ENCODE results near the gene AKNA.

The AKNA gene

GRCh38 chr9:114394523-114395333 lies 6.9 kb upstream of the AKNA start:
- no peak for DNase-seq

DNA sequence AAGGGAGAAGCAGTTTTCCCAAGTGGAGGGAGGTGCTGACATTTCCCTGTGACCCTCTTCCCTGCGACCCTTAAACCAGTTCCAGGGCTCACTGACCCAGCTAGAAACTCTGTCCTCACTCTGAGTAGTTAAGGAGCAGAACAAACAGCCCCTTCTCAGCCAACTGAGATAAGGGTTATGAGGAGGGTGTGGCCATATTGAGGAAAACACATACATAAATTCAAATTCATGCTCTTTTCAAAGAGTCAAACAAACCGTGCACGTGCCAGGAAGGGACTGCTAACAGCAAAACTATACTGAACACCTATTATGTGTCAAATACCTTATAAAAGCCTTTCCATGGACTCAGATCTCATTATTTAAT lies 4.9 kb upstream of the AKNA start:
- DNase-seq: no peak

DNA sequence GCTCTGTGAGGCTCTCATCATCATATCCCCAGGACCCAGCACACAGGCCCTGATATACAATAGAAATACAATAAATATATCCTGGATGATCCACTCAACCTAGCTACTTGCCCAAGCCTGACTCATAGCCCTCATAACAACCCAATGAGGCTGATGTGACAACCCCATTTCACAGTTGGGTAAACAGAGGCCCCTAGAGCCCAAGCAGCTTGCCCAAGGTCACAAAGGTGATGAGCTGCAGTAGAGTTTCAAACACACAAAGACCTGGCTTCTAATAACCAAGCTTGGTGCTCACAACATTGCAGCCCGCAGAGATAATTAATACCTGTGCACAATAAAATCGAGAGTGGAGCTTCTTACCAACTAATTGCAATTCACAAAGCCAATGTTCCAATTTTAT lies 3.2 kb upstream of the AKNA start:
- no peak for DNase-seq

- no peak for DNase-seq
Measured at GRCh38 chr9:114389612-114390368, 2.0 kb upstream of the AKNA start.

DNA sequence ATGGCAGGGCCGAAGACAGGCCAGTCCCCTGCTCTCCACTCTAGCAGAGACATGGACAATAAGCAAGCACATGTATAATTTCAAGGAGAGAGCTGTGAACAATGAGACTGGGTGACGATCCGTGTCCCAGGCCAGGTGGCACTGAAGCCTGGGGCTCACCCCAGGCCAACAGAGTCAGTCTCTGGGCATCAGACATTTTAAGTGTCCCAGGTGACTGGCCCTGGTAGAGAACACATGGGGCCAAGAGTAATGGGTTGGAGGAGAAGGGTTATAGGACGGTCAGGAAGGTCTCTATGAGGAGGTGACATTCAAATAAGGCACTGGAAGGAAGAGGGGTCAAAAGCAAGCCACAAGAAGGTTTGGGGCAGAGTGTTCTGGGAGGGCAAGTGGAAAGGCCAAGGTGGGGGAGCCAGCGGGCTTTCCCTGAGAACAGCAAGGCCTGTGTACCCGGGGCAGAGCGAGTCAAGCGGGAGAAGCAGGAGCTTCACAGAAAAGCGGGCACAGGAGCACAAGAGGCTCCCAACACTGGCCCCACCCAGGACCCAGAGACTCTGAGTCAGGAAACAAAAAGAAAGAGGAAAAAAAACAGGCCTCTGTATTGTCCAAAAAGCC lies 1.1 kb upstream of the AKNA start:
- no peak for DNase-seq

DNA sequence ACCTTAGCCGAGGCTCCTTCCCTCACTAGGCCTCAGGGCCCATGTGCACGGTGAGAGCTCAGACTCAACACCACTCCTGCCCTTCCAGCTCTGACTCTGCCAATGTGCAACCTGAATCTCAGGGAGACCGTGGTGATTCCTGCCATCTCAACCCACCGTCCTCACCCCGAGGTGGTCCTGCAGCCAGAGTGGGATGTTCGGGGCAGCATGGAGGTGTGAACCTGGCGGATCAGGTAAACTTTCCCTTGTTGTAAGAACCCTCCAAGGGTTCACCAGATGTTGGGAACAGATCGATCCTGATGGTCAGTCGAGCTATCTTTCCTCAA lies 538 bp upstream of the AKNA start:
- DNase-seq: no peak

DNA sequence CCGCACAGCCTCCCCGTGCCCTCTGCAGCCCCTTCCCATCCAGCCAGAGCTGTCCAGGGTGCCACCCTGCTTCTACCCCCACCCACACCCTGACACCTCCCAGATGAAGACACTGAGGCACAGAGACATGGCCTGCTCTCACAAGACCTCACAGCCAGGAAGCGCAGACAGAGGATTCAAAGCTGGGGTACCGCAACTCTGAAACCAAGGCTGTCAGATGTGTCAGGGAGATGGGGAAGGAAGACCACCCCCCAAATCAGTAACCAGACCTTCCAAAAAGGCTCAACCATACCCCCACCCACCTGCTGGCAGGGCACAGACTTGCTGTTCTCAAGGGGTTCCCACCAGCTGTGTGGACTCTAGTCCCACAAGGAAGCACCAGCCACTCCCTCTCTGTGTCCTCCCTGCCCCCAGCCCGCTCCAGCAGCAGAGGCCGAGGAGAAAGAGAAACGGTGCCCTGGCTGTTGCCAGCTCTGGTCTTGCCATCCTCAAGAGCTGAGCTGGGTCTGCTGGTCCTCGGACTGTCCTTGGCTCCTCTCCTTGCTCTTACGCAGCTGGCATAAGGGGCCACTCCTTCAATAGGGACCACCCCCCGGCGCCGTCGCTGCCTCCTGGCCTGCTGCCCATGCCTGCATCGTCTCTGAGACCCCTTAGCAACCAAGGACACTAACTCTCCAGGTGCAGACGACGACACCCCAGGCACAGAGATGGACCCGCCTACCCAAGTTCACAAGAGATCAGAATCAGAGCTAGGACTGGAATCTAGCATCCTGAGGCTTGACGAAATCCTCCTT lies 699 bp downstream of the AKNA start:
- peak; percentile 20 for DNase-seq

DNA sequence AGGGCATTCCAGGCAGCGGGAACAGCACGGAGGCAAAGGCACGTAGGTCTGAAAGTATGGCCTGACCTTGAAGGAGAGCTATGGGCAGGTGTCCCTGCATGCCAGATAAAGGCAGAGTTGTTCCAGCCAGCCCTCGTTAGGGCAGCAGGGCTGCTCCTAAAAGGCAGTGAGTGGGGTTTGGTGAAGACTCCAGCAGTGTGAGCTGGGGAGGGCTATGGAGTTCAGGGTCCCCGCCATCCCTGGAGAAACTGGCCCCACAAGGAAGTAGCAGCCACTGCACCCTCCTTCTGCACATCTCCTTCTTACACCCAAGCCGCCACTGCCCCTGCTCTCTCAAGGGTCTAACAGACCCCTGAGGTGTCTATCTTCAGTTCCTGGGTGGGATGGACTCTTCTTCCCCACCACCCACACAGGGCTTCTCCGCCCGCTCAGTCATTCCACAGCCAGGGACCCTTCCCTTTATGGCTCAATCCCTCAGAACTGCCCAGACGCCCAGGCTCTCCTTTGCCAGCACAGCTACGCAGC lies 1.4 kb downstream of the AKNA start:
- no peak for DNase-seq

DNA sequence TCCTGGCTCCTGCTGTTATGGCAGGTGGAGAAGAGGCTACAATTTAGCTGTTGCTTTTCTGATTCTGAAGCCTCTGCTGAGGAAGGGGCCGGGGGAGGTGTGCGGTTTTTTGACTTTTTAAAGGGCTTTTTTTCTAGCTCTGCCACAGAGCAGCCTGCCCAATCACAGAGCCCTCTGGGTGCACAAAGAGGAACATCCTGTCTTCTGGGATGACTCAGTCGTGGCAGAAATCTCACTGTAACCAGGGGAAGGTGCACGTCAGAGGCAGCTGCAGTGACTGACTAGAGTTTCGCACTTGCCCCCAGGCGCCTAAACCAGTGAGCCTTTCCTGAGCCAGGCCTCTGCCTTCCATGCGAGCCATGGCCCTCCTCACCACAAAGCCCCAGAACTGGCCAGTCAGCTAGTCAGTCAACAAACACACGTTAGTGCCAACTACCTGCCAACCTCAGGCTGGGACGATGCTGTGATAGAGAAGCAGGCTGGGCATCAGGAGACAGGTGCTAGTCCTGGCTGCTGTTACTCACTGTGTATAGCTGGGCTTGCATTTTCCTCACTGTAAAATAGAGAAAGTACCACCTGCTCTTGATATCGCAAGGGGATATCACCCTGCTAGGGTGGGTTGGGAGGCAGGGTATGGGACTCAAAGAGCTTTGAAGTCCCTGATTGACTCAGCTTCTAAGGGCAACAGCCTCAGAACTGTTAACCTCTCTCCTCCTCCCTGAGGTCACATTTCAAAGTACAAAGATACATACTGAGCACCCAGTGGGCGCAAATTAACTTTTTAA lies 2.2 kb downstream of the AKNA start:
- DNase-seq: peak; percentile 98

DNA sequence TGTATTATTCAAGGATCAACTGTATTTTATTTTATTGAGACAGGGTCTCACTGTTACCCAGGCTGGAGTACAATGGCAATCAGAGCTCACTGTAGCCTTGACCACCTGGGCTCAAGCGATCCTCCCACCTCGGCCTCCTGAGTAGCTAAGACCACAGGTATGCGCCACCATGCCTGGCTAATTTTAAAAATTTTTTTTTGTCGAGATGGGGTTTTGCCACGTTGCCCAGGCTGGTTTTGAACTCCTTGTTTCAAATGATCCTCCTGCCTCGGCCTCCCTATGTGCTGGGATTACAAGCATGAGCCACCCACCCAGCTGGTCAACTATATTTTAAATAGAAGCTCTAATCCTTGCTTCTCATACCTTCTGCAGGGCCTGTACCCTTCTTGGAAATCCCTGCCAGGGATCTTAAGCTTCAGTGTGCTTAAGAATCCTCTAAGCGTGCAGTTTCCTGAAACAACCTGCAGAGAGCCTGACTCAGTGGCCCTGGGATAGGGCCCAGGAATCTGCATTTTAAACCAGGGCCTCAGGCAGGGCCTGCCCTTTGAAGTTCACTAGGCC lies 2.9 kb downstream of the AKNA start:
- no peak for DNase-seq

GRCh38 chr9:114384341-114384740 lies 3.4 kb downstream of the AKNA start:
- no peak for DNase-seq

- no peak for DNase-seq
Measured at GRCh38 chr9:114383521-114384231, 4.1 kb downstream of the AKNA start.

GRCh38 chr9:114382699-114383520 lies 4.9 kb downstream of the AKNA start:
- peak; percentile 25 for DNase-seq

DNA sequence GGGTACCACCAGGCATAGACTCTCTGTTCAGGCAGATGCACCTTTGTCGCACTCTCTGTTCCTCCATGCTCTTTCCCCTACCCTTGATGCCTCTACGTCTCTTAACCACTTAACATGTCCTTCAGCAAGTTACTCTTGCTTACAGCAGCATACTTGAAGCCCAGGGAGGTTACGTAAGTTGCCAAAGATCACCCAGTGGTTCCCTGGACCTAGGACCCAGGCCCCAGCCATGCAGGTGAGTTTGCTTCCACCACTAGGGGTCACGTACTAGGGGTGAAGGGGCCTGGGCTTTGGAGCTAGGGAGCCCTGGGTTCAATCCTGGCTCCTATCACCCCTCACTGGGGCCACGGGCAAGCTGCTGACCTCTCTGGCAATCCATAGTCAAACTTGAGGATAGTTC lies 8.9 kb downstream of the AKNA start:
- DNase-seq: no peak

DNA sequence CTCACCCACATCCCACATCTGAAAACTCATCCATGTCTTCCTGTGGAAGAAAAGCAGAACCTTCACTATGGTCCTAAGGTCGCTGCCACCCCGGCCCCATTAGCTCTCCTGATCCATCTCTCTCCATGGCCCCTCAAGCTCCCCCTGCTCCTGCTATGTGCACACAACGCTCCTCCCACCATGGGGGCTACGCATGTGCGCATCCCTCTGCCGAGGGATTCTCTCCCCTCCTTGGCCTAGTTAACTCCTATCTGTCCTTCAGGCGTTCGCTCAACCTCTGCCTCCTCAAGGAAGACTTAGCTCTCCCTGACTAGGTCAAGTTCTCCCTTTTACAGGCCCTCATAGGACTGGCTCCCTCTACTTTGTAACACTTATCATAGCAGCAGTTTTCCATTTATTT lies 9.8 kb downstream of the AKNA start:
- no peak for DNase-seq

GRCh38 chr9:114376586-114377445 lies 11.0 kb downstream of the AKNA start:
- DNase-seq: no peak

DNA sequence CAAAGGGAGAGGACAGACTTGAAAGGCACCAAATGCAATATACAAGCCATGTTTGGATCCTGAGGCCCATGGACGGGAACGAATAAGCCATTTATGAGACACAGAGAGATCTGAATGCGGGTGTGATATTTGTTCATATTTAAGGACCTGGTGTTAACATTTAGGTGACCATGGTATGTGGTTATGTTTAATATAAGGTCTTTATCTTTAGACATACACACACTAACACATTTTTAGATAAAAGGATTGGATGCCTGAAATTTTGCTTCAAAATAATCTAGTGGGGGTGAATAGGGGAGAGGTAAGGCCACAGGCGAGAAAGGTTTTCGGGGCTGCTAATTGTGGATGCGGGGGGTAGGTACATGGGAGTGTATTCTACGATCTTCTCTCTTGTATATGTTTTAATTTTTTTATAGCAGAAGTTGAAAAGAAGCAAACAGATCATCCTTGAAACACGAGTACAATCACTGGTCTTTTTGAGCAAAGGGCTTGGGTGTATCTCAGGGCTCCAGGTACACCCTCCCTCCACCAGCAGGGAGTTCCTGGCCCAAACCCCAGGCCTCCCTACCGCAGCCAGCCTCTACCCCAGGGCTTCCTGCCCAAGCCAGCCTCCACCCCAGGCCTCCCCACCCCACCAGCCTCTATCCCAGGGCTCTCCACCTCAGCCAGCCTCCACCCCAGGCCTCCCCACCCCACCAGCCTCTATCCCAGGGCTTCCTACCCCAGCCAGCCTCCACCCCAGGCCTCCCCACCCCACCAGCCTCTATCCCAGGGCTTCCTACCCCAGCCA lies 12.2 kb downstream of the AKNA start:
- no peak for DNase-seq

DNA sequence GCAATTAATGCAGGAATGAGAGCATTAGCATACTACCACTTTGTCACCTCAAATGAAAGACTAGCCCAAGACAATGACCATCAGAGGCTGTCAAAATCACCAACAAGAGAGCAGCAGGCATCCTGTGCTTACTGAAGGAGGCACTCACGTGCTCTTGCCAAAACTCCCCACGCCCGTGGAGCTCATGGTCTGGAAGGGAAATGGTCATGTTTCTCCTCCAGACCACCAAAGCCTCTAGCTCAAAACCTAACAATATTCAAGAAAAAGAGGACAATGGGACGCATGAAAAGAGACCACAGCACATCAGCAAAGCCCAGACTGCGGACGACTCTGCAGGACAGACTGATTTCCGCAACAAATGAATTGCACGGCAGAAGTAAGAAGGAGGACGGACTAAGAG lies 12.8 kb downstream of the AKNA start:
- no peak for DNase-seq
